GM20000 (cell line): Measurements from ENCODE around the gene DNAJC5.

Experiments used
- DNase-seq: peaks from one replicate; pipeline ENCODE4 v3.0.0; 2012; ENCODE audit warnings: low spot score
- CTCF ChIP-seq: IDR thresholded peaks from 2 replicates; pipeline ENCODE4 v1.5.1; 2012; ENCODE audit warnings: mild to moderate bottlenecking, control low read depth; ENCODE audit errors: extremely low read depth, missing control alignments

The DNAJC5 gene

GRCh38 chr20:63897978-63898561 is 3.1 kb downstream of the DNAJC5 start:
- DNase-seq: no peak
- TF ChIP-seq CTCF: no peak

GRCh38 chr20:63898882-63899558 is 4.1 kb downstream of the DNAJC5 start:
- no peak for TF ChIP-seq CTCF
- no peak for DNase-seq

GRCh38 chr20:63900413-63900812 is 5.5 kb downstream of the DNAJC5 start:
- DNase-seq: no peak
- no peak for TF ChIP-seq CTCF

DNA sequence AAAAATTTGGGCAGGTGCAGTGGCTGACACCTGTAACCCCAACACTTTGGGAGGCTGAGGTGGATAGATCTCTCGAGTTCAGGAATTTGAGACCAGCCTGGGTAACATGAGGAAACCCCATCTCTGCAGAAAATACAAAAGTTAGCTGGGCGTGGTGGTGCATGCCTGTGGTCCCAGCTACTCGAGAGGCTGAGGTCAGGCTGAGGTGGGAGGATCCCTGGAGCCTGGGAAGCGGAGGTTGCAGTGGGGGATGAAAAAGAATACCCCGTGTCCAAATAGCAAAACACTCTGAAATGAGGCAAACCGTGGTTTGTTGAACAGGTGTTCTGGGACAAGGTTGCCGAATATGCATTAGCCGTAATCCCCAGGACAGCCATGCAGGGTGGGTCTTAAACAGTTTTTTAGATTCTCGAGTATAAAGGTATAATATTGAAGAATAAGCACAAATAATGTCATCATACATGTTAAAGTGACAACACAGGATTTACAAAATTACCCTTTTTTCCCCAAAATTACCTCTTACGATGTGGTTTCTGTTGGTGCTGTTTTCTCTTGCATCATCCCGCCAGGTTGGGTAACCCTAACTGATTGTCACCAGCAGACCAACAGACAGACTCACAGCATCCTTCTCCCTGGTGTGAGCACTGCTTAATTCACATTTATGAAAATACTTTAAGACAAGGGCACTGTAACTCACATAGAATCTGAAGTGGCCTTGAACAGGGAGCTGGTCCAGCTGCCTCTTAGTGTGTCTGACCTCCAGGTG is 9.1 kb downstream of the DNAJC5 start:
- no peak for TF ChIP-seq CTCF
- DNase-seq: no peak

DNA sequence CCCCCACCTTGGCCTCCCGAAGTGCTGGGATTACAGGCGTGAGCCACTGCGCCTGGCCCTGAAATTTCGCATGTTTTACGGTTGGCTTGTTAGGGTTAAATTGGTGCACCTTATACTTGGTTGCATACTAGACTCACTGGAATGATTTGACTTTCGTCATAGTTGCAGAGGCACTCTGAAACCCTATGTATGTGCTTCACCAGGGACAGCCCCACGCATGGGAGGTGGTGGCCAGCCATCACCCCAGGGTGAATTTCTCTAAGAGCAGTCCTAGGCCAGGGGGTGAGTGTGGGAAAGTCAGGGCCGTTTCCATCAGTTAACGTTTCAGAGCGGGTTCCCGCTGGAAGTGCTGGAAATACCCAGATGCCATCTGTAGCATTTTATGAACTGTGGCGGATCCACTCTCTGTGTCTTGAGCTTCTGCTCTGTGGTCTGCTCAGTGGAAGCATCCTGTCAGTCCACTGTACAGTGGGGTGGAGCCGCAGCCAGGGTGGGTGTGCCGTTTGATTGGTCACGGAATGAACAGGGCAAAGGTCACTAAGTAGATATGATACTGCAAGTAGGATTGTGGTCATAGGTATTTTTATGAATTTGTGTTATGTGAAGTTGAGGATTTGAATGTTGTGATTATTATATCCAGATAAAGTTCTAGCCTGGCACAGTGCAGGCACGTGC is 13.2 kb downstream of the DNAJC5 start:
- TF ChIP-seq CTCF: no peak
- DNase-seq: no peak

DNA sequence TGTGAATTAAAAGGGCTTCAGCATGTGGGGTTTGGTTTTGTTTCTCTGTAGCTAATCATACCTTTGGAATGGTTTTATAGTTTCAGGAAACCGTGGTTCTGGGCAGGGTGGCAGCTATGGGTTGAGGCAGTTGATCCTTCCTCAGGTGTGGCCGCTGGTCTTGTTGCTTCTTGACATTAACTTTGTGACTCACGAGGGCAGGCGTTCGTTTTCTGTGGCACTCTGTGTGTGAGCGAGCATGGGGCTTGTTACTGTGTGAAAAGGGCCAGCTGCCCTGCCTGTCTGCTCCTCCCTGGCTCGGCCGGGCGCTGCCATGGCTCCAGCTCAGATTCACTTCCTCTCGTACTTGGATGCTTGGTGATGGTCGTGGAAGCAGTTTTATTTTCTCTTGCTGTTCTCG is 16.2 kb downstream of the DNAJC5 start:
- no peak for DNase-seq
- TF ChIP-seq CTCF: no peak

DNA sequence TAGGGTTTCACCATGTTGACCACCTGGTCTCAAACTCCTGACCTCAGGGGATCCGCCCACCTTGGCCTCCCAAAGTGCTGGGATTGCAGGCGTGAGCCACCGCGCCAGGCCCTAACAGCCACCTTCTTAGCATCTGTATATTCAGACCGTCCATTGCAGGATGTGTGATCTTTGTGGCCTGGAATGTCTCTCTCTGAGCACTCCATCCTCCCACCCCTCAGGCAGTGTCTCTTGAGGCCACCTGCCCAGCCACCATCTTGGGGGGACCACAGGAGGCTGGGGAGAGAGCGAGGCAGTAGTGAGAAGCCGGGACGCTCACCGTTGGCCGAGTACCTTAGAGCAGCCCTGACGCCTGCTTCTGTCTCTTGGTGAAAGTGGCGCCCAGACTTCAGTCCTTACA is 18.8 kb downstream of the DNAJC5 start:
- DNase-seq: no peak
- TF ChIP-seq CTCF: no peak
